Osteoblast (primary cell): ENCODE measurements around the gene ZG16. TPM values are rescaled to one million over a fixed set of nuclear protein-coding genes. Genes with fewer than 3 reads are reported as not detected.
"Not testable (repeated sequence)": the region's sequence is repeated elsewhere in the genome, so short reads cannot be mapped to it uniquely, and the experiment has no call there.

ENCODE experiments used
- DNase-seq: peaks from one replicate; pipeline ENCODE4 v3.0.0; 2011; ENCODE audit warnings: low spot score, mixed read lengths; ENCODE audit not compliant: insufficient read length; ENCODE audit errors: missing footprints
- H2AFZ ChIP-seq: 2 replicates; pipeline ENCODE4 v1.6.0; 2011; ENCODE audit warnings: mild to moderate bottlenecking, low read length
- H3K27ac ChIP-seq: 2 replicates; pipeline ENCODE4 v1.5.1; 2011; ENCODE audit warnings: mild to moderate bottlenecking, low read depth, low read length, moderate library complexity
- H3K27me3 ChIP-seq: 2 replicates; pipeline ENCODE4 v1.6.0; 2012; ENCODE audit warnings: mild to moderate bottlenecking, control low read depth, inconsistent platforms, low read length, moderate library complexity; ENCODE audit not compliant: insufficient read depth
- H3K36me3 ChIP-seq: 2 replicates; pipeline ENCODE4 v1.5.1; 2011; ENCODE audit warnings: mild to moderate bottlenecking, low read length, control low read depth, moderate library complexity; ENCODE audit not compliant: insufficient read depth
- H3K4me1 ChIP-seq: 2 replicates; pipeline ENCODE4 v1.5.1; 2011; ENCODE audit warnings: mild to moderate bottlenecking, low read length, control low read depth, moderate library complexity; ENCODE audit not compliant: insufficient read depth
- H3K4me2 ChIP-seq: 2 replicates; pipeline ENCODE4 v1.6.0; 2011; ENCODE audit warnings: mild to moderate bottlenecking, low read length; ENCODE audit not compliant: insufficient read depth
- H3K4me3 ChIP-seq: fragments of 200-600 bp; sonication (generic); 3 replicates; pipeline ENCODE4 v1.5.1; 2012; ENCODE audit warnings: mild to moderate bottlenecking, low read length, inconsistent platforms; ENCODE audit not compliant: insufficient read depth
- H3K79me2 ChIP-seq: 2 replicates; pipeline ENCODE4 v1.6.0; 2012; ENCODE audit warnings: mild to moderate bottlenecking, low read length, control low read depth, inconsistent platforms; ENCODE audit not compliant: insufficient read depth
- H3K9me3 ChIP-seq: 2 replicates; pipeline ENCODE4 v1.5.1; 2011; ENCODE audit warnings: low read depth, low read length, control low read depth
- H4K20me1 ChIP-seq: 2 replicates; pipeline ENCODE4 v1.6.0; 2012; ENCODE audit warnings: mild to moderate bottlenecking, low read length, control low read depth; ENCODE audit not compliant: insufficient read depth
- CTCF ChIP-seq: IDR thresholded peaks from 2 replicates; pipeline ENCODE4 v1.5.1; 2011; ENCODE audit warnings: mild to moderate bottlenecking, low read depth, low read length, moderate library complexity; ENCODE audit errors: extremely low read depth
- total RNA-seq: library from RNA; depleted of rRNA; stranded (reverse); fragments of >200 nt; gene quantifications from 2 replicates; pipeline ENCODE4 v1.2.3, GENCODE V29; 2012

ZG16 gene
- total RNA-seq, 1 donor = not detected

- peaks cover 17% of the 10 kb centered on the region for H3K27me3 ChIP-seq
- H3K27ac ChIP-seq = no peak overlapping the region
- no peaks in the 10 kb centered on the region for H3K36me3 ChIP-seq
- H3K9me3 ChIP-seq = no peaks in the 10 kb centered on the region
- peak; percentile 83 for TF ChIP-seq CTCF
- DNase-seq = peak; percentile 96
- H4K20me1 ChIP-seq = no peaks in the 10 kb centered on the region
- peak overlapping the region; percentile 63 for H3K4me3 ChIP-seq
- peaks cover 7% of the 10 kb centered on the region for H3K4me1 ChIP-seq
- peak overlapping the region; percentile 81 for H3K4me2 ChIP-seq
- peak overlapping the region; percentile 99 for H2AFZ ChIP-seq
- no peaks in the 10 kb centered on the region for H3K79me2 ChIP-seq
Measured at GRCh38 chr16:29784901-29785500, 6.9 kb downstream of the ZG16 start.

GRCh38 chr16:29787155-29787554, 9.1 kb downstream of the ZG16 start:
- H3K4me3 ChIP-seq, H3K36me3 ChIP-seq, H3K27me3 ChIP-seq, H4K20me1 ChIP-seq, H3K9me3 ChIP-seq, DNase-seq, H2AFZ ChIP-seq, H3K27ac ChIP-seq, H3K4me2 ChIP-seq: not testable (repeated sequence)
- peaks cover 16% of the 10 kb centered on the region for H3K79me2 ChIP-seq
- H3K4me1 ChIP-seq = peaks cover 16% of the 10 kb centered on the region

- no peak for TF ChIP-seq CTCF
- DNase-seq = peak; percentile 79
- no peaks in the 10 kb centered on the region for H3K27me3 ChIP-seq
- H3K36me3 ChIP-seq = no peaks in the 10 kb centered on the region
- H3K4me2 ChIP-seq = peak overlapping the region; percentile 87
- no peaks in the 10 kb centered on the region for H4K20me1 ChIP-seq
- H2AFZ ChIP-seq = peak overlapping the region; percentile 95
- peak overlapping the region; percentile 61 for H3K27ac ChIP-seq
- peak overlapping the region; percentile 98 for H3K4me3 ChIP-seq
- peaks cover 16% of the 10 kb centered on the region for H3K4me1 ChIP-seq
- no peaks in the 10 kb centered on the region for H3K9me3 ChIP-seq
- peaks cover 42% of the 10 kb centered on the region for H3K79me2 ChIP-seq
Measured at GRCh38 chr16:29789775-29790182, 11.7 kb downstream of the ZG16 start.

GRCh38 chr16:29790183-29790948, 12.3 kb downstream of the ZG16 start, which contains the start of gene KIF22:
TSS of gene KIF22 (plus strand) at chr16:29790751. CDS start at chr16:29790760, 9 bp downstream.
- Histone ChIP-seq H3K9me3 (no peaks in the 10 kb centered on the region), H3K4me1 (peaks cover 13% of the 10 kb centered on the region), H3K4me3 (peak within 1 kb of the TSS; percentile 98), H3K27ac (peak within 1 kb of the TSS; percentile 61), H3K79me2 (peaks cover 48% of the 10 kb centered on the region), H3K4me2 (peak within 1 kb of the TSS; percentile 87), H2AFZ (peak within 1 kb of the TSS; percentile 95), H3K27me3 (no peaks in the 10 kb centered on the region), H3K36me3 (no peaks in the 10 kb centered on the region), H4K20me1 (no peaks in the 10 kb centered on the region)
- DNase-seq = peak; percentile 100
- peak; percentile 75 for TF ChIP-seq CTCF
